IMR-90 (cell line): ENCODE results near the gene DBNDD1.

Source experiments
- BHLHE40 ChIP-seq: fragments of 150-350 bp; IDR thresholded peaks from 2 replicates; pipeline ENCODE4 v1.6.1; 2016; ENCODE audit warnings: mild to moderate bottlenecking, low read depth, low read length
- CEBPB ChIP-seq: IDR thresholded peaks from 2 replicates; pipeline ENCODE4 v1.6.1; 2012; ENCODE audit warnings: low read depth, low read length, improper control_type of control experiment
- CHD1 ChIP-seq: IDR thresholded peaks from 2 replicates; pipeline ENCODE4 v1.6.1; 2012; ENCODE audit warnings: low read depth, low read length, improper control_type of control experiment
- FOS ChIP-seq: fragments of 150-350 bp; IDR thresholded peaks from 2 replicates; pipeline ENCODE4 v1.6.1; 2016; ENCODE audit warnings: low read depth, low read length
- MAFK ChIP-seq: IDR thresholded peaks from 2 replicates; pipeline ENCODE4 v1.6.1; 2012; ENCODE audit warnings: low read depth, low read length, improper control_type of control experiment
- MXI1 ChIP-seq: IDR thresholded peaks from 2 replicates; pipeline ENCODE4 v1.6.1; 2012; ENCODE audit warnings: low read depth, mild to moderate bottlenecking, low read length, moderate library complexity, borderline replicate concordance
- POLR2A ChIP-seq: IDR thresholded peaks from 2 replicates; pipeline ENCODE4 v1.6.1; 2012; ENCODE audit warnings: mild to moderate bottlenecking, low read depth, low read length
- RCOR1 ChIP-seq: IDR thresholded peaks from 2 replicates; pipeline ENCODE4 v1.6.1; 2012; ENCODE audit warnings: mild to moderate bottlenecking, low read length, improper control_type of control experiment; ENCODE audit not compliant: insufficient replicate concordance
- TF ChIP-seq, protein P1 (sequence below): conservative IDR thresholded peaks from 2 replicates; pipeline ENCODE4 v1.5.1; 2012; ENCODE audit warnings: mild to moderate bottlenecking, low read depth, low read length, improper control_type of control experiment
- TF ChIP-seq, protein P2 (sequence below): fragments of 150-350 bp; IDR thresholded peaks from 2 replicates; pipeline ENCODE4 v1.6.1; 2017; ENCODE audit warnings: mild to moderate bottlenecking, antibody characterized with exemption, low read length, low read depth

GRCh38 chr16:90007015-90007414 is 12.2 kb downstream of the DBNDD1 start:
- TF ChIP-seq, protein P1, sequence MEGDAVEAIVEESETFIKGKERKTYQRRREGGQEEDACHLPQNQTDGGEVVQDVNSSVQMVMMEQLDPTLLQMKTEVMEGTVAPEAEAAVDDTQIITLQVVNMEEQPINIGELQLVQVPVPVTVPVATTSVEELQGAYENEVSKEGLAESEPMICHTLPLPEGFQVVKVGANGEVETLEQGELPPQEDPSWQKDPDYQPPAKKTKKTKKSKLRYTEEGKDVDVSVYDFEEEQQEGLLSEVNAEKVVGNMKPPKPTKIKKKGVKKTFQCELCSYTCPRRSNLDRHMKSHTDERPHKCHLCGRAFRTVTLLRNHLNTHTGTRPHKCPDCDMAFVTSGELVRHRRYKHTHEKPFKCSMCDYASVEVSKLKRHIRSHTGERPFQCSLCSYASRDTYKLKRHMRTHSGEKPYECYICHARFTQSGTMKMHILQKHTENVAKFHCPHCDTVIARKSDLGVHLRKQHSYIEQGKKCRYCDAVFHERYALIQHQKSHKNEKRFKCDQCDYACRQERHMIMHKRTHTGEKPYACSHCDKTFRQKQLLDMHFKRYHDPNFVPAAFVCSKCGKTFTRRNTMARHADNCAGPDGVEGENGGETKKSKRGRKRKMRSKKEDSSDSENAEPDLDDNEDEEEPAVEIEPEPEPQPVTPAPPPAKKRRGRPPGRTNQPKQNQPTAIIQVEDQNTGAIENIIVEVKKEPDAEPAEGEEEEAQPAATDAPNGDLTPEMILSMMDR: no peak
- TF ChIP-seq CHD1 (no peak), POLR2A (no peak), MAFK (no peak), RCOR1 (no peak), FOS (no peak), MXI1 (no peak), BHLHE40 (no peak), CEBPB (no peak)
- TF ChIP-seq, protein P2, sequence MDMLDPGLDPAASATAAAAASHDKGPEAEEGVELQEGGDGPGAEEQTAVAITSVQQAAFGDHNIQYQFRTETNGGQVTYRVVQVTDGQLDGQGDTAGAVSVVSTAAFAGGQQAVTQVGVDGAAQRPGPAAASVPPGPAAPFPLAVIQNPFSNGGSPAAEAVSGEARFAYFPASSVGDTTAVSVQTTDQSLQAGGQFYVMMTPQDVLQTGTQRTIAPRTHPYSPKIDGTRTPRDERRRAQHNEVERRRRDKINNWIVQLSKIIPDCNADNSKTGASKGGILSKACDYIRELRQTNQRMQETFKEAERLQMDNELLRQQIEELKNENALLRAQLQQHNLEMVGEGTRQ: no peak
